NB4 (cell line): ENCODE measurements around the gene ADM2.

Source experiments
- DNase-seq: peaks from one replicate; pipeline ENCODE4 v3.0.0; 2010; ENCODE audit warnings: low read depth
- H3K4me3 ChIP-seq: one replicate; pipeline ENCODE4 v1.5.1; 2011; ENCODE audit warnings: mild to moderate bottlenecking, low read depth, low read length, moderate library complexity
- CTCF ChIP-seq: IDR thresholded peaks from one replicate; pipeline ENCODE4 v1.5.1; 2012; ENCODE audit warnings: low read depth, low read length
- MAX ChIP-seq: IDR thresholded peaks from 2 replicates; pipeline ENCODE4 v1.6.1; 2011; ENCODE audit warnings: low read depth, low read length
- MYC ChIP-seq: IDR thresholded peaks from 2 replicates; pipeline ENCODE4 v1.6.1; 2011; ENCODE audit warnings: low read depth, low read length
- POLR2A ChIP-seq: IDR thresholded peaks from 2 replicates; pipeline ENCODE4 v1.6.1; 2011; ENCODE audit warnings: mild to moderate bottlenecking; ENCODE audit not compliant: insufficient read length; ENCODE audit errors: extremely low read depth

The ADM2 gene

GRCh38 chr22:50445071-50445879, 36.1 kb upstream of the ADM2 start:
- DNase-seq: no peak
- TF ChIP-seq CTCF (no peak), MAX (no peak), POLR2A (no peak), MYC (no peak)
- no peak overlapping the region for H3K4me3 ChIP-seq

GRCh38 chr22:50445880-50446707, 35.2 kb upstream of the ADM2 start:
- DNase-seq: no peak
- TF ChIP-seq CTCF (no peak), MYC (no peak), MAX (no peak), POLR2A (no peak)
- no peak overlapping the region for H3K4me3 ChIP-seq

- DNase-seq: no peak
- no peak for TF ChIP-seq MYC
- TF ChIP-seq CTCF: no peak
- TF ChIP-seq MAX: no peak
- TF ChIP-seq POLR2A: no peak
- no peak overlapping the region for H3K4me3 ChIP-seq
These were observed 34.4 kb upstream of the ADM2 start for GRCh38 chr22:50446708-50447575.

- no peak for DNase-seq
- TF ChIP-seq MAX: no peak
- H3K4me3 ChIP-seq: no peak overlapping the region
These were observed 33.5 kb upstream of the ADM2 start for GRCh38 chr22:50447576-50448551.

- no peak for DNase-seq
- H3K4me3 ChIP-seq: no peak overlapping the region
- TF ChIP-seq POLR2A (no peak), MAX (no peak), CTCF (no peak), MYC (no peak)
These were observed 28.7 kb upstream of the ADM2 start for GRCh38 chr22:50452649-50453048.
